Endothelial cell of umbilical vein (primary cell): ENCODE measurements around the gene CACNA1F. TPM values are rescaled to one million over a fixed set of nuclear protein-coding genes. Genes with fewer than 3 reads are reported as not detected.
A peak's percentile ranks its signal among the peaks of the same experiment; 100 is the strongest.
"Not testable (repeated sequence)": the region's sequence is repeated elsewhere in the genome, so short reads cannot be mapped to it uniquely, and the experiment has no call there.

ENCODE experiments used
- BruUV-seq: library from RNA; stranded (reverse); fragments of 400-500 nt; replicated peaks from 2 replicates; lab custom pipeline; 2021; lab: Mats Ljungman, UMichigan
- CTCF ChIA-PET: fragments of 300-600, 350-600 bp; sonication (Branson Sonifier 250); formaldehyde crosslinking; loops from one replicate; lab custom pipeline; 2021; ENCODE audit warnings: antibody characterized with exemption, inconsistent platforms; lab: Charles Lee
- POLR2A ChIA-PET: fragments of 300-600, 350-600 bp; sonication (Branson Sonifier 250); formaldehyde crosslinking; loops from one replicate; lab custom pipeline; 2021; ENCODE audit warnings: antibody characterized with exemption, inconsistent platforms; lab: Charles Lee
- DNase-seq: peaks from one replicate; pipeline ENCODE4 v3.0.0-alpha.2; 2011; ENCODE audit warnings: low read depth, low spot score
- FAIRE-seq: peaks from 2 replicates; lab custom pipeline; 2011; peaks lifted over from hg19 to GRCh38; lab: Jason Lieb, UNC
- H2AFZ ChIP-seq: 2 replicates; pipeline ENCODE4 v1.6.0; 2012; ENCODE audit warnings: low read depth, low read length, control low read depth, inconsistent platforms
- H3K27ac ChIP-seq: 2 replicates; pipeline ENCODE4 v1.5.1; 2011; ENCODE audit warnings: low read depth, mild to moderate bottlenecking, control low read depth, low read length, moderate library complexity; ENCODE audit not compliant: insufficient read depth
- H3K27me3 ChIP-seq, 2 experiments: 2 replicates each; pipeline versions ENCODE4 v1.6.0 to v1.6.1; 2011; ENCODE audit warnings: low read length in 2 of 2, mixed read lengths in 1 of 2; ENCODE audit not compliant: control insufficient read depth in 2 of 2, insufficient read depth in 2 of 2
- H3K36me3 ChIP-seq, 2 experiments: 2 replicates in 1 of 2; 3 replicates in 1 of 2; pipeline ENCODE4 v1.5.1; 2011; ENCODE audit warnings: low read length in 2 of 2, mild to moderate bottlenecking in 1 of 2, moderate library complexity in 1 of 2; ENCODE audit not compliant: control insufficient read depth in 2 of 2, insufficient read depth in 2 of 2; ENCODE audit errors: extremely low read depth in 1 of 2
- H3K4me1 ChIP-seq: 3 replicates; pipeline ENCODE4 v1.5.1; 2011; ENCODE audit warnings: mild to moderate bottlenecking, low read length; ENCODE audit not compliant: control insufficient read depth, insufficient read depth; ENCODE audit errors: extremely low read depth
- H3K4me2 ChIP-seq: 2 replicates; pipeline ENCODE4 v1.6.1; 2011; ENCODE audit warnings: low read length, control low read depth, mixed read lengths; ENCODE audit not compliant: insufficient read depth
- H3K4me3 ChIP-seq, 3 experiments: fragments of 200-600 bp in 1 of 3; sonication (generic), shearing (Covaris generic) in 1 of 3; replicated peaks in 1 of 3; 2 replicates each; pipeline ENCODE4 v1.5.1; 2011 to 2016; ENCODE audit warnings: control low read depth in 3 of 3, low read length in 3 of 3, mild to moderate bottlenecking in 2 of 3, inconsistent platforms in 1 of 3, low read depth in 1 of 3, moderate library complexity in 1 of 3; ENCODE audit not compliant: insufficient read depth in 1 of 3
- H3K79me2 ChIP-seq: 2 replicates; pipeline ENCODE4 v1.6.0; 2012; ENCODE audit warnings: low read length, inconsistent platforms; ENCODE audit not compliant: control insufficient read depth, insufficient read depth
- H3K9ac ChIP-seq: replicated peaks from 2 replicates; pipeline ENCODE3; 2011; ENCODE audit warnings: low read length, control low read depth; ENCODE audit not compliant: insufficient read depth; ENCODE audit errors: extremely low read depth
- H3K9me1 ChIP-seq: replicated peaks from 3 replicates; pipeline ENCODE4 v1.6.0; 2011; ENCODE audit warnings: mild to moderate bottlenecking, low read length; ENCODE audit not compliant: control insufficient read depth, insufficient read depth; ENCODE audit errors: extremely low read depth
- H3K9me3 ChIP-seq: replicated peaks from 2 replicates; pipeline ENCODE4 v1.5.1; 2012; ENCODE audit warnings: low read length, inconsistent platforms; ENCODE audit not compliant: control insufficient read depth, insufficient read depth
- H4K20me1 ChIP-seq: replicated peaks from 2 replicates; pipeline ENCODE3; 2011; ENCODE audit warnings: mild to moderate bottlenecking, low read length; ENCODE audit not compliant: control insufficient read depth, insufficient read depth; ENCODE audit errors: extremely low read depth
- FOS ChIP-seq: IDR thresholded peaks from 2 replicates; pipeline ENCODE4 v1.6.1; 2011; ENCODE audit warnings: mild to moderate bottlenecking, low read length, moderate library complexity, borderline replicate concordance; ENCODE audit not compliant: insufficient read depth
- GATA2 ChIP-seq: IDR thresholded peaks from 2 replicates; pipeline ENCODE4 v1.7.0; 2011; ENCODE audit warnings: low read depth, mild to moderate bottlenecking, moderate library complexity, mixed read lengths, low read length; ENCODE audit not compliant: insufficient read length, insufficient read depth
- JUN ChIP-seq: IDR thresholded peaks from 2 replicates; pipeline ENCODE4 v1.6.1; 2011; ENCODE audit warnings: borderline replicate concordance, low read depth; ENCODE audit not compliant: insufficient read length, insufficient read depth
- MYC ChIP-seq: IDR thresholded peaks from one replicate; pipeline ENCODE4 v1.6.1; 2011; ENCODE audit warnings: mild to moderate bottlenecking, low read depth, low read length
- POLR2AphosphoS5 ChIP-seq: IDR thresholded peaks from 2 replicates; pipeline ENCODE4 v1.6.1; 2012; ENCODE audit warnings: low read depth, mild to moderate bottlenecking, control low read depth, low read length, moderate library complexity; ENCODE audit not compliant: insufficient read depth
- dilution Hi-C: fragments of 300-500 bp; cut with MboI; formaldehyde crosslinking; loops from one replicate; pipeline ENCODE4 v1.15.0; 2019; ENCODE audit warnings: low sequenced_read_pairs; ENCODE audit not compliant: extremely low pct_ligation_motif_present
- intact Hi-C: fragments of 100-400 bp; cut with micrococcal nuclease; formaldehyde crosslinking; loops from one replicate; pipeline ENCODE4 v1.10.0; 2022
- polyA plus RNA-seq, 4 experiments: library from polyadenylated mRNA; depleted of rRNA in 3 of 4; stranded (reverse) in 3 of 4; unstranded in 1 of 4; fragments of >200 nt; gene quantifications; 2 replicates each; pipeline versions ENCODE4 v1.2.1 to v1.2.3, GENCODE V29; 2011 to 2012; ENCODE audit warnings: missing spikeins in 1 of 4
- total RNA-seq: library from RNA; stranded (reverse); gene quantifications from 2 replicates; pipeline ENCODE4 v1.2.3, GENCODE V29; 2021
- TF ChIP-seq, protein P1 (sequence below): IDR thresholded peaks from 2 replicates; pipeline ENCODE4 v1.6.1; 2011; ENCODE audit not compliant: insufficient read depth, insufficient read length
- TF ChIP-seq, protein P2 (sequence below), 2 donors: IDR thresholded peaks; 1 replicate in 1 of 2; 2 replicates in 1 of 2; pipeline ENCODE4 v1.5.1; 2011; ENCODE audit warnings: low read length in 2 of 2, mild to moderate bottlenecking in 2 of 2, moderate library complexity in 2 of 2, control low read depth in 1 of 2, inconsistent platforms in 1 of 2, low read depth in 1 of 2; ENCODE audit not compliant: insufficient read depth in 1 of 2; ENCODE audit errors: extremely low read depth in 1 of 2

CACNA1F gene
- total and polyA plus RNA-seq, 2 donors (not counting 3 experiments of a cell fraction or from before 2014, with no cell fraction given) = not detected

GRCh38 chrX:49174723-49175122 is 58.4 kb downstream of the CACNA1F start:
- FAIRE-seq (peak; percentile 28), DNase-seq (no peak)
- peaks cover 25% of the 10 kb centered on the region for H3K79me2 ChIP-seq
- H3K9me3 ChIP-seq = no peaks in the 10 kb centered on the region
- H4K20me1 ChIP-seq = no peaks in the 10 kb centered on the region
- TF ChIP-seq GATA2 = no peak
- TF ChIP-seq, protein P1, sequence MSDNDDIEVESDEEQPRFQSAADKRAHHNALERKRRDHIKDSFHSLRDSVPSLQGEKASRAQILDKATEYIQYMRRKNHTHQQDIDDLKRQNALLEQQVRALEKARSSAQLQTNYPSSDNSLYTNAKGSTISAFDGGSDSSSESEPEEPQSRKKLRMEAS = no peak
- no peak for TF ChIP-seq JUN
- no peak for TF ChIP-seq MYC
- no peak for TF ChIP-seq POLR2AphosphoS5
- no peak for TF ChIP-seq FOS
- TF ChIP-seq, protein P2, sequence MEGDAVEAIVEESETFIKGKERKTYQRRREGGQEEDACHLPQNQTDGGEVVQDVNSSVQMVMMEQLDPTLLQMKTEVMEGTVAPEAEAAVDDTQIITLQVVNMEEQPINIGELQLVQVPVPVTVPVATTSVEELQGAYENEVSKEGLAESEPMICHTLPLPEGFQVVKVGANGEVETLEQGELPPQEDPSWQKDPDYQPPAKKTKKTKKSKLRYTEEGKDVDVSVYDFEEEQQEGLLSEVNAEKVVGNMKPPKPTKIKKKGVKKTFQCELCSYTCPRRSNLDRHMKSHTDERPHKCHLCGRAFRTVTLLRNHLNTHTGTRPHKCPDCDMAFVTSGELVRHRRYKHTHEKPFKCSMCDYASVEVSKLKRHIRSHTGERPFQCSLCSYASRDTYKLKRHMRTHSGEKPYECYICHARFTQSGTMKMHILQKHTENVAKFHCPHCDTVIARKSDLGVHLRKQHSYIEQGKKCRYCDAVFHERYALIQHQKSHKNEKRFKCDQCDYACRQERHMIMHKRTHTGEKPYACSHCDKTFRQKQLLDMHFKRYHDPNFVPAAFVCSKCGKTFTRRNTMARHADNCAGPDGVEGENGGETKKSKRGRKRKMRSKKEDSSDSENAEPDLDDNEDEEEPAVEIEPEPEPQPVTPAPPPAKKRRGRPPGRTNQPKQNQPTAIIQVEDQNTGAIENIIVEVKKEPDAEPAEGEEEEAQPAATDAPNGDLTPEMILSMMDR (IDR thresholded peaks at IDR 0.05; ENCODE audit: extremely low read depth in 1 of 2, insufficient read depth in 1 of 2, low read depth in 1 of 2, low read length in 2 of 2) = no peak
- H3K4me2 ChIP-seq = no peak overlapping the region
- TSS peak; percentile 71 for BruUV-seq
- H3K27ac ChIP-seq = no peak overlapping the region
- dilution Hi-C loops = no loop called here
- no peak overlapping the region for H3K9ac ChIP-seq
- H3K4me3 ChIP-seq = no peak overlapping the region
- intact Hi-C loops = no loop called here
- ChIA-PET POLR2A (no interaction called here), CTCF (no interaction called here)
- H2AFZ ChIP-seq = no peak overlapping the region
- no peaks in the 10 kb centered on the region for H3K27me3 ChIP-seq
- H3K4me1 ChIP-seq = peaks cover 9% of the 10 kb centered on the region
- peaks cover 0 to 4% of the 10 kb centered on the region in 2 experiments for H3K36me3 ChIP-seq
- H3K9me1 ChIP-seq = no peaks in the 10 kb centered on the region

GRCh38 chrX:49173544-49173943 is 59.6 kb downstream of the CACNA1F start:
- H3K4me1 ChIP-seq, dilution Hi-C loops, H3K9ac ChIP-seq, H3K27me3 ChIP-seq, H3K27ac ChIP-seq, DNase-seq, intact Hi-C loops, H4K20me1 ChIP-seq, H3K36me3 ChIP-seq, H3K9me1 ChIP-seq, POLR2A ChIA-PET, CTCF ChIA-PET, FAIRE-seq, BruUV-seq, H2AFZ ChIP-seq, H3K4me3 ChIP-seq, H3K9me3 ChIP-seq: not testable (repeated sequence)
- Histone ChIP-seq H3K4me2 (peak overlapping the region; percentile 79), H3K79me2 (peaks cover 25% of the 10 kb centered on the region)
